K562 (cell line): ENCODE results near the gene CD9. TPM values are rescaled to one million over a fixed set of nuclear protein-coding genes. Genes with fewer than 3 reads are reported as not detected.

Experiments
- ATAC-seq: fragments of 200-7000 bp; cut with Tn5 transposase; 3 replicates; pipeline ENCODE4 v1.9.1; 2020; ENCODE audit warnings: moderate library complexity
- BruUV-seq: library from RNA; stranded (reverse); fragments of 400-500 nt; replicated peaks from 2 replicates; lab custom pipeline; 2021; lab: Mats Ljungman, UMichigan
- CTCF ChIA-PET: fragments of 300-600 bp; formaldehyde crosslinking; extraction: SDS; loops from one replicate; lab custom pipeline; 2021; ENCODE audit warnings: low intra/inter-chr PET ratio; lab: Yijun Ruan, JAX
- POLR2A ChIA-PET: fragments of 300-600, 350-650 bp; sonication (Branson Sonifier 250); formaldehyde crosslinking; extraction: SDS; loops from one replicate; lab custom pipeline; 2021; ENCODE audit warnings: antibody characterized with exemption, inconsistent platforms; lab: Yijun Ruan, JAX
- DNase-seq, 4 experiments: peaks; one replicate each; pipeline versions ENCODE4 v3.0.0 to v3.0.0-alpha.2; 2011 to 2018; ENCODE audit warnings: low spot score in 3 of 4, mixed read lengths in 3 of 4; ENCODE audit errors: extremely low read depth in 1 of 4
- FAIRE-seq: peaks from 2 replicates; lab custom pipeline; 2011; peaks lifted over from hg19 to GRCh38; lab: Jason Lieb, UNC
- H2AFZ ChIP-seq: 2 replicates; pipeline ENCODE4 v1.6.0; 2011; ENCODE audit warnings: low read depth, low read length, control low read depth, inconsistent platforms
- H3K27ac ChIP-seq: fragments of 200-600 bp; 3 replicates; pipeline ENCODE4 v1.8.0; 2011; ENCODE audit warnings: low read depth, mild to moderate bottlenecking, control low read depth, inconsistent platforms, low read length, moderate library complexity, mixed read lengths; ENCODE audit errors: extremely low read depth
- H3K27me3 ChIP-seq, 2 experiments: fragments of 300-600 bp in 1 of 2; 2 replicates in 1 of 2; 3 replicates in 1 of 2; pipeline versions ENCODE4 v1.6.0 to v1.8.0; 2011; ENCODE audit warnings: inconsistent platforms in 2 of 2, low read length in 2 of 2, mild to moderate bottlenecking in 1 of 2, mixed read lengths in 1 of 2, moderate library complexity in 1 of 2; ENCODE audit not compliant: control insufficient read depth in 2 of 2, insufficient read depth in 2 of 2
- H3K36me3 ChIP-seq: fragments of 300-600 bp; 3 replicates; pipeline ENCODE4 v1.8.0; 2011; ENCODE audit warnings: mild to moderate bottlenecking, low read length, inconsistent platforms; ENCODE audit not compliant: control insufficient read depth, insufficient read depth
- H3K4me1 ChIP-seq, 2 experiments: fragments of 200-600 bp in 1 of 2; replicated peaks in 1 of 2; 2 replicates in 1 of 2; 3 replicates in 1 of 2; pipeline versions ENCODE4 v1.5.1 to v1.8.0; 2011; ENCODE audit warnings: inconsistent platforms in 2 of 2, low read length in 2 of 2, mild to moderate bottlenecking in 1 of 2, mixed read lengths in 1 of 2, moderate library complexity in 1 of 2; ENCODE audit not compliant: control insufficient read depth in 2 of 2, insufficient read depth in 2 of 2
- H3K4me2 ChIP-seq: 2 replicates; pipeline ENCODE4 v1.6.1; 2011; ENCODE audit warnings: low read length, control low read depth, inconsistent platforms, mixed read lengths; ENCODE audit not compliant: insufficient read depth
- H3K4me3 ChIP-seq: fragments of 200-600 bp; sonication (generic), shearing (Covaris generic); 2 replicates; pipeline ENCODE4 v1.5.1; 2016; ENCODE audit warnings: control low read depth, inconsistent platforms
- H3K79me2 ChIP-seq: fragments of 200-600 bp; 3 replicates; pipeline ENCODE4 v1.8.0; 2011; ENCODE audit warnings: low read length, inconsistent platforms; ENCODE audit not compliant: control insufficient read depth, insufficient read depth
- H3K9ac ChIP-seq, 2 experiments: 2 replicates each; pipeline versions ENCODE4 v1.6.0 to v1.6.1; 2011; ENCODE audit warnings: low read depth in 2 of 2, low read length in 2 of 2, control low read depth in 1 of 2, inconsistent platforms in 1 of 2, mild to moderate bottlenecking in 1 of 2, mixed read lengths in 1 of 2; ENCODE audit not compliant: insufficient read depth in 1 of 2
- H3K9me1 ChIP-seq: one replicate; pipeline ENCODE4 v1.6.0; 2011; ENCODE audit warnings: inconsistent platforms, mild to moderate bottlenecking, low read length, moderate library complexity; ENCODE audit not compliant: control insufficient read depth, insufficient read depth
- H3K9me3 ChIP-seq: replicated peaks from 2 replicates; pipeline ENCODE4 v1.5.1; 2011; ENCODE audit warnings: low read depth, low read length, inconsistent platforms; ENCODE audit not compliant: control insufficient read depth, insufficient read depth
- H4K20me1 ChIP-seq: replicated peaks from 2 replicates; pipeline ENCODE4 v1.6.1; 2011; ENCODE audit warnings: low read length, inconsistent platforms, mixed read lengths; ENCODE audit not compliant: control insufficient read depth, insufficient read depth
- WGBS: fragments of 100-300 bp; shearing (Covaris generic); methylation state at CpG from one replicate; pipeline ENCODE4 v1.1.6; 2016; ENCODE audit warnings: low coverage, mixed read lengths; ENCODE audit not compliant: insufficient coverage; ENCODE audit errors: missing lambda C conversion rate; 5-methylcytosine and 5-hydroxymethylcytosine counted together
- in situ Hi-C: fragments of 300-500 bp; cut with MboI; formaldehyde crosslinking; loops from 4 replicates; pipeline ENCODE4 v1.15.0; 2018; ENCODE audit warnings: inconsistent platforms, mixed read lengths
- intact Hi-C: fragments of 100-400 bp; cut with micrococcal nuclease; formaldehyde crosslinking; loops from 2 replicates; pipeline ENCODE4 v1.14.2; 2022
- polyA plus RNA-seq, 8 experiments: library from polyadenylated mRNA; depleted of rRNA in 4 of 8; stranded (reverse) in 5 of 8; unstranded in 3 of 8; fragments of >200 nt; fragmentation: Nextera tagmentation in 2 of 8; fragmentation: Illumina TruSeq in 1 of 8; extraction: Ambion mirVana in 2 of 8; extraction: Trizol in 1 of 8; gene quantifications; 2 replicates each; pipeline versions ENCODE4 v1.2.1 to v1.2.3, GENCODE V29; 2011 to 2014; ENCODE audit warnings: inconsistent platforms in 1 of 8, missing spikeins in 1 of 8
- total RNA-seq, 7 experiments: library from RNA; depleted of rRNA in 6 of 7; stranded (reverse); fragments of >200 nt in 6 of 7; fragmentation: Illumina TruSeq in 2 of 7; extraction: Trizol in 2 of 7; gene quantifications; 2 replicates each; pipeline versions ENCODE4 v1.2.1 to v1.2.3, GENCODE V29; 2011 to 2021; ENCODE audit warnings: low replicate concordance in 1 of 7
- TF ChIP-seq, protein P1 (sequence below): fragments of 450-650 bp; IDR thresholded peaks from one replicate; pipeline ENCODE4 v1.6.1; 2018; ENCODE audit warnings: mild to moderate bottlenecking, moderate library complexity; ENCODE audit not compliant: partially characterized antibody
- TF ChIP-seq, protein P2 (sequence below): fragments of 200-600 bp; sonication (generic); IDR thresholded peaks from one replicate; pipeline ENCODE4 v1.6.1; 2012; ENCODE audit warnings: mild to moderate bottlenecking, low read depth, low read length, inconsistent platforms
- TF ChIP-seq, protein P3 (sequence below): IDR thresholded peaks from 2 replicates; pipeline ENCODE4 v1.6.1; 2011; ENCODE audit warnings: borderline replicate concordance, low read depth, mild to moderate bottlenecking, moderate library complexity, low read length; ENCODE audit not compliant: insufficient read depth, poor library complexity, severe bottlenecking

Gene CD9
- total and polyA plus RNA-seq, 9 of the 15 experiments (the other 6 are each of a cell fraction or from before 2014, with no cell fraction given): 0.43 to 5.6 (median 0.62) TPM

DNA sequence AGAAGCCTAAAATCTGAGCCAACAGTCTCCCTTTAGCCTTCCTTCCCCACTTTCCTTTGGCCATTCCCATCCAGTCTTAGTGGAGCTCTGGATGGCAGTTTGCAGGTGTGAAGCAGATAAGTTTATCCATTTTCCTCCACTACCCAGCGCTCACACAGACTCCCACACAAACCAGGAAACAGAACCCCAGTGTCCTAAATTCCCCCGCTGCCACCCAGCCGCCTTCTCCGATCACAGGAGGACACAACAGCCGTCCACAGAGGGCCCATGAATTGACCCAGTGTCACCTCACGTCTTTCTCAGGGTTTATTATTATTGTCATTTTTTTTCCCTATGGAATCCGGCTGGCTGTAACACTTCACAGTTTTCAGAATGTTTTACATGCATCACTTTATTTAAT lies 16.4 kb downstream of the CD9 start (continued):
- TF ChIP-seq, protein P1, sequence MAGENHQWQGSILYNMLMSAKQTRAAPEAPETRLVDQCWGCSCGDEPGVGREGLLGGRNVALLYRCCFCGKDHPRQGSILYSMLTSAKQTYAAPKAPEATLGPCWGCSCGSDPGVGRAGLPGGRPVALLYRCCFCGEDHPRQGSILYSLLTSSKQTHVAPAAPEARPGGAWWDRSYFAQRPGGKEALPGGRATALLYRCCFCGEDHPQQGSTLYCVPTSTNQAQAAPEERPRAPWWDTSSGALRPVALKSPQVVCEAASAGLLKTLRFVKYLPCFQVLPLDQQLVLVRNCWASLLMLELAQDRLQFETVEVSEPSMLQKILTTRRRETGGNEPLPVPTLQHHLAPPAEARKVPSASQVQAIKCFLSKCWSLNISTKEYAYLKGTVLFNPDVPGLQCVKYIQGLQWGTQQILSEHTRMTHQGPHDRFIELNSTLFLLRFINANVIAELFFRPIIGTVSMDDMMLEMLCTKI: no peak

DNA sequence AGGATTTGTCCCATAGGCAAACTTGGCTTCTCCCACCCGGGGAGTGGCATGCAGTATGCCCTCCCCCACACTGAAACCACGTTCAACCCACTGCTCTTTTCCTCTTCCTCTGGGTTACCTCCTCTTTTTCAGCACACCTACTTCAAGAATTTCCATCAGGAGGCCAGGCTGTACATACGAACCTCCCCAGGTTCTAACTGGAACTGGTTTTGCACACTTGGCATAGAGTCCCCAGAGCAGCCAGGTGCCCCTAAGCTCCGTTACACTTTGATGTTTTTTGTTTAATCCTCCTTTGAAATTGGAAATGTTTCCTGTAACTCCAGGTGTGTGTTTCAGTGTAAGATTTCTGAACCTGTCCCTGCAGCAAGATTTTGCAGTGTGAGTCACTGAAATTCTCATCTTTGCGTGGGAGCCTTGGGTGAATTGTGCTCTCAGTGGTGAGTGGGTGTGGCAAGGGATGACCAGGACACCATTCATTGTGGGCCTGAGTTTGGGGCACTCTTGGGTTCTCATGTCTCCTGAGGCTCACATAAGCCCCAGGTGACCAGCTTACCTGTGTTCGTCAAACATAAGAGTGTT lies 18.2 kb downstream of the CD9 start:
- H3K36me3 ChIP-seq: no peaks in the 10 kb centered on the region
- ChIA-PET POLR2A (interaction anchor here (0.6 kb wide), 1 partner anchor 8 kb away, joined by 3 read pairs; no protein-coding TSS in a partner anchor), CTCF (no interaction called here)
- ATAC-seq: no peak
- no peak overlapping the region for H3K9ac ChIP-seq
- DNase-seq: no peak
- H3K4me2 ChIP-seq: no peak overlapping the region
- no peak overlapping the region for H2AFZ ChIP-seq
- BruUV-seq: no TSS peak
- no peaks in the 10 kb centered on the region for H3K9me3 ChIP-seq
- WGBS: 0% methylated on average over 6 of the region's 6 CpGs
- no peak overlapping the region for H3K27ac ChIP-seq
- H3K27me3 ChIP-seq: peaks cover 13 to 53% of the 10 kb centered on the region in 2 experiments
- H3K9me1 ChIP-seq: no peaks in the 10 kb centered on the region
- H3K4me3 ChIP-seq: no peak overlapping the region
- H3K4me1 ChIP-seq: peaks cover 0 to 2% of the 10 kb centered on the region in 2 experiments; a peak in 2 of 5 replicates
- in situ Hi-C loops: no loop called here
- FAIRE-seq: no peak
- intact Hi-C loops: no loop called here
- H4K20me1 ChIP-seq: no peaks in the 10 kb centered on the region
- H3K79me2 ChIP-seq: no peaks in the 10 kb centered on the region
- TF ChIP-seq, protein P2, sequence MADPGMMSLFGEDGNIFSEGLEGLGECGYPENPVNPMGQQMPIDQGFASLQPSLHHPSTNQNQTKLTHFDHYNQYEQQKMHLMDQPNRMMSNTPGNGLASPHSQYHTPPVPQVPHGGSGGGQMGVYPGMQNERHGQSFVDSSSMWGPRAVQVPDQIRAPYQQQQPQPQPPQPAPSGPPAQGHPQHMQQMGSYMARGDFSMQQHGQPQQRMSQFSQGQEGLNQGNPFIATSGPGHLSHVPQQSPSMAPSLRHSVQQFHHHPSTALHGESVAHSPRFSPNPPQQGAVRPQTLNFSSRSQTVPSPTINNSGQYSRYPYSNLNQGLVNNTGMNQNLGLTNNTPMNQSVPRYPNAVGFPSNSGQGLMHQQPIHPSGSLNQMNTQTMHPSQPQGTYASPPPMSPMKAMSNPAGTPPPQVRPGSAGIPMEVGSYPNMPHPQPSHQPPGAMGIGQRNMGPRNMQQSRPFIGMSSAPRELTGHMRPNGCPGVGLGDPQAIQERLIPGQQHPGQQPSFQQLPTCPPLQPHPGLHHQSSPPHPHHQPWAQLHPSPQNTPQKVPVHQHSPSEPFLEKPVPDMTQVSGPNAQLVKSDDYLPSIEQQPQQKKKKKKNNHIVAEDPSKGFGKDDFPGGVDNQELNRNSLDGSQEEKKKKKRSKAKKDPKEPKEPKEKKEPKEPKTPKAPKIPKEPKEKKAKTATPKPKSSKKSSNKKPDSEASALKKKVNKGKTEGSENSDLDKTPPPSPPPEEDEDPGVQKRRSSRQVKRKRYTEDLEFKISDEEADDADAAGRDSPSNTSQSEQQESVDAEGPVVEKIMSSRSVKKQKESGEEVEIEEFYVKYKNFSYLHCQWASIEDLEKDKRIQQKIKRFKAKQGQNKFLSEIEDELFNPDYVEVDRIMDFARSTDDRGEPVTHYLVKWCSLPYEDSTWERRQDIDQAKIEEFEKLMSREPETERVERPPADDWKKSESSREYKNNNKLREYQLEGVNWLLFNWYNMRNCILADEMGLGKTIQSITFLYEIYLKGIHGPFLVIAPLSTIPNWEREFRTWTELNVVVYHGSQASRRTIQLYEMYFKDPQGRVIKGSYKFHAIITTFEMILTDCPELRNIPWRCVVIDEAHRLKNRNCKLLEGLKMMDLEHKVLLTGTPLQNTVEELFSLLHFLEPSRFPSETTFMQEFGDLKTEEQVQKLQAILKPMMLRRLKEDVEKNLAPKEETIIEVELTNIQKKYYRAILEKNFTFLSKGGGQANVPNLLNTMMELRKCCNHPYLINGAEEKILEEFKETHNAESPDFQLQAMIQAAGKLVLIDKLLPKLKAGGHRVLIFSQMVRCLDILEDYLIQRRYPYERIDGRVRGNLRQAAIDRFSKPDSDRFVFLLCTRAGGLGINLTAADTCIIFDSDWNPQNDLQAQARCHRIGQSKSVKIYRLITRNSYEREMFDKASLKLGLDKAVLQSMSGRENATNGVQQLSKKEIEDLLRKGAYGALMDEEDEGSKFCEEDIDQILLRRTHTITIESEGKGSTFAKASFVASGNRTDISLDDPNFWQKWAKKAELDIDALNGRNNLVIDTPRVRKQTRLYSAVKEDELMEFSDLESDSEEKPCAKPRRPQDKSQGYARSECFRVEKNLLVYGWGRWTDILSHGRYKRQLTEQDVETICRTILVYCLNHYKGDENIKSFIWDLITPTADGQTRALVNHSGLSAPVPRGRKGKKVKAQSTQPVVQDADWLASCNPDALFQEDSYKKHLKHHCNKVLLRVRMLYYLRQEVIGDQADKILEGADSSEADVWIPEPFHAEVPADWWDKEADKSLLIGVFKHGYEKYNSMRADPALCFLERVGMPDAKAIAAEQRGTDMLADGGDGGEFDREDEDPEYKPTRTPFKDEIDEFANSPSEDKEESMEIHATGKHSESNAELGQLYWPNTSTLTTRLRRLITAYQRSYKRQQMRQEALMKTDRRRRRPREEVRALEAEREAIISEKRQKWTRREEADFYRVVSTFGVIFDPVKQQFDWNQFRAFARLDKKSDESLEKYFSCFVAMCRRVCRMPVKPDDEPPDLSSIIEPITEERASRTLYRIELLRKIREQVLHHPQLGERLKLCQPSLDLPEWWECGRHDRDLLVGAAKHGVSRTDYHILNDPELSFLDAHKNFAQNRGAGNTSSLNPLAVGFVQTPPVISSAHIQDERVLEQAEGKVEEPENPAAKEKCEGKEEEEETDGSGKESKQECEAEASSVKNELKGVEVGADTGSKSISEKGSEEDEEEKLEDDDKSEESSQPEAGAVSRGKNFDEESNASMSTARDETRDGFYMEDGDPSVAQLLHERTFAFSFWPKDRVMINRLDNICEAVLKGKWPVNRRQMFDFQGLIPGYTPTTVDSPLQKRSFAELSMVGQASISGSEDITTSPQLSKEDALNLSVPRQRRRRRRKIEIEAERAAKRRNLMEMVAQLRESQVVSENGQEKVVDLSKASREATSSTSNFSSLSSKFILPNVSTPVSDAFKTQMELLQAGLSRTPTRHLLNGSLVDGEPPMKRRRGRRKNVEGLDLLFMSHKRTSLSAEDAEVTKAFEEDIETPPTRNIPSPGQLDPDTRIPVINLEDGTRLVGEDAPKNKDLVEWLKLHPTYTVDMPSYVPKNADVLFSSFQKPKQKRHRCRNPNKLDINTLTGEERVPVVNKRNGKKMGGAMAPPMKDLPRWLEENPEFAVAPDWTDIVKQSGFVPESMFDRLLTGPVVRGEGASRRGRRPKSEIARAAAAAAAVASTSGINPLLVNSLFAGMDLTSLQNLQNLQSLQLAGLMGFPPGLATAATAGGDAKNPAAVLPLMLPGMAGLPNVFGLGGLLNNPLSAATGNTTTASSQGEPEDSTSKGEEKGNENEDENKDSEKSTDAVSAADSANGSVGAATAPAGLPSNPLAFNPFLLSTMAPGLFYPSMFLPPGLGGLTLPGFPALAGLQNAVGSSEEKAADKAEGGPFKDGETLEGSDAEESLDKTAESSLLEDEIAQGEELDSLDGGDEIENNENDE: no peak
- TF ChIP-seq, protein P3, sequence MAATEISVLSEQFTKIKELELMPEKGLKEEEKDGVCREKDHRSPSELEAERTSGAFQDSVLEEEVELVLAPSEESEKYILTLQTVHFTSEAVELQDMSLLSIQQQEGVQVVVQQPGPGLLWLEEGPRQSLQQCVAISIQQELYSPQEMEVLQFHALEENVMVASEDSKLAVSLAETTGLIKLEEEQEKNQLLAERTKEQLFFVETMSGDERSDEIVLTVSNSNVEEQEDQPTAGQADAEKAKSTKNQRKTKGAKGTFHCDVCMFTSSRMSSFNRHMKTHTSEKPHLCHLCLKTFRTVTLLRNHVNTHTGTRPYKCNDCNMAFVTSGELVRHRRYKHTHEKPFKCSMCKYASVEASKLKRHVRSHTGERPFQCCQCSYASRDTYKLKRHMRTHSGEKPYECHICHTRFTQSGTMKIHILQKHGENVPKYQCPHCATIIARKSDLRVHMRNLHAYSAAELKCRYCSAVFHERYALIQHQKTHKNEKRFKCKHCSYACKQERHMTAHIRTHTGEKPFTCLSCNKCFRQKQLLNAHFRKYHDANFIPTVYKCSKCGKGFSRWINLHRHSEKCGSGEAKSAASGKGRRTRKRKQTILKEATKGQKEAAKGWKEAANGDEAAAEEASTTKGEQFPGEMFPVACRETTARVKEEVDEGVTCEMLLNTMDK: no peak
